ENCODE results near the gene ZC3H7B.
"Not testable (repeated sequence)": the region's sequence is repeated elsewhere in the genome, so short reads cannot be mapped to it uniquely, and the experiment has no call there.

ZC3H7B gene, protein sequence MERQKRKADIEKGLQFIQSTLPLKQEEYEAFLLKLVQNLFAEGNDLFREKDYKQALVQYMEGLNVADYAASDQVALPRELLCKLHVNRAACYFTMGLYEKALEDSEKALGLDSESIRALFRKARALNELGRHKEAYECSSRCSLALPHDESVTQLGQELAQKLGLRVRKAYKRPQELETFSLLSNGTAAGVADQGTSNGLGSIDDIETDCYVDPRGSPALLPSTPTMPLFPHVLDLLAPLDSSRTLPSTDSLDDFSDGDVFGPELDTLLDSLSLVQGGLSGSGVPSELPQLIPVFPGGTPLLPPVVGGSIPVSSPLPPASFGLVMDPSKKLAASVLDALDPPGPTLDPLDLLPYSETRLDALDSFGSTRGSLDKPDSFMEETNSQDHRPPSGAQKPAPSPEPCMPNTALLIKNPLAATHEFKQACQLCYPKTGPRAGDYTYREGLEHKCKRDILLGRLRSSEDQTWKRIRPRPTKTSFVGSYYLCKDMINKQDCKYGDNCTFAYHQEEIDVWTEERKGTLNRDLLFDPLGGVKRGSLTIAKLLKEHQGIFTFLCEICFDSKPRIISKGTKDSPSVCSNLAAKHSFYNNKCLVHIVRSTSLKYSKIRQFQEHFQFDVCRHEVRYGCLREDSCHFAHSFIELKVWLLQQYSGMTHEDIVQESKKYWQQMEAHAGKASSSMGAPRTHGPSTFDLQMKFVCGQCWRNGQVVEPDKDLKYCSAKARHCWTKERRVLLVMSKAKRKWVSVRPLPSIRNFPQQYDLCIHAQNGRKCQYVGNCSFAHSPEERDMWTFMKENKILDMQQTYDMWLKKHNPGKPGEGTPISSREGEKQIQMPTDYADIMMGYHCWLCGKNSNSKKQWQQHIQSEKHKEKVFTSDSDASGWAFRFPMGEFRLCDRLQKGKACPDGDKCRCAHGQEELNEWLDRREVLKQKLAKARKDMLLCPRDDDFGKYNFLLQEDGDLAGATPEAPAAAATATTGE

DNA sequence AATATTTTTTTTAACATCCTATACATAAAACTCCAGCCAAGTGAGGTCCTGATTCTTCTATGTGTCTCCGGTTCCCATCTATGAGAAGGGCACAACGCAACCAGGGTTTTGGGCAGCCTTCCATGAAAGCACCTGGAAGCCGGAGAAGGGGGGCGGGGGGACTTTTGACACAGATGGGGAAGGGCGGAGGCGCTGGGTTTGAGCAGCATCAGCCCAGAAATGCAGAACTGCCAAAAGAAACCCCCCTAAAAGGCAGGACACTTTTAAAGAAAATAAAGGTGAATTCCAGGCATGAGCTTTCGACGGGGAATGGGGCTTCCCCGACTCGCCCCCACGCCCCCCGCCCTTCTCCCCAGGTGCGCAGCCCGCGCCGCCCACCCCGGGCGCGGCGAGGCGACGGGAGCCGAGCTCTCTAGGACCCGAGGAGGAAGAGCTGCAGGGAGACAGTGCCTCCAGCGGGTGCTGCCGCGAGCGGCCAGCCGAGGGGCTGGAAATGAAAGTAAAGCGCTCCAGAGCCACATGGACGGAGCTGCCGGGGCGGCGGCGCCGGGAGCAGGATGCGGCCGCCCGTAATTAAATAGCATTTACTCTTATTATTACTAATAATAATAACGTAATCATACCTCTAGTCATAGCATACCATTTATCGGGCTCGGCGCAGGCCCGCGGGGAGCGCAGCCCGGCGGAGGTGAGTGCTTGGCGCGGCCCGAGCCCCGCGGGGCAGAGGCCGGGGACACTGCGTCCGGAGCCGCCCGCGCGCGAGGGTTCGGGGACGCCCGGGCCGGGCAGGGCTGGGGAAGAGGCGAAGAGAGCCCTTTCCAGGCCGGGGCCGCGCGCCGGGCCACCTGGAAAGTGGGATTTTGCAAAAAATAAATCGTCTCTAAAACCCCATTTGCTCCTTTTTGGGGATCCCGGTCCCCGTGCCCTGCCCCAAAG is at the start of gene ZC3H7B:
TSS of gene ZC3H7B (plus strand) at position 441 of the 936 bp plus-strand sequence. CDS start 19,136 bp downstream, outside the sequence.
- TF ChIP-seq, protein P1, sequence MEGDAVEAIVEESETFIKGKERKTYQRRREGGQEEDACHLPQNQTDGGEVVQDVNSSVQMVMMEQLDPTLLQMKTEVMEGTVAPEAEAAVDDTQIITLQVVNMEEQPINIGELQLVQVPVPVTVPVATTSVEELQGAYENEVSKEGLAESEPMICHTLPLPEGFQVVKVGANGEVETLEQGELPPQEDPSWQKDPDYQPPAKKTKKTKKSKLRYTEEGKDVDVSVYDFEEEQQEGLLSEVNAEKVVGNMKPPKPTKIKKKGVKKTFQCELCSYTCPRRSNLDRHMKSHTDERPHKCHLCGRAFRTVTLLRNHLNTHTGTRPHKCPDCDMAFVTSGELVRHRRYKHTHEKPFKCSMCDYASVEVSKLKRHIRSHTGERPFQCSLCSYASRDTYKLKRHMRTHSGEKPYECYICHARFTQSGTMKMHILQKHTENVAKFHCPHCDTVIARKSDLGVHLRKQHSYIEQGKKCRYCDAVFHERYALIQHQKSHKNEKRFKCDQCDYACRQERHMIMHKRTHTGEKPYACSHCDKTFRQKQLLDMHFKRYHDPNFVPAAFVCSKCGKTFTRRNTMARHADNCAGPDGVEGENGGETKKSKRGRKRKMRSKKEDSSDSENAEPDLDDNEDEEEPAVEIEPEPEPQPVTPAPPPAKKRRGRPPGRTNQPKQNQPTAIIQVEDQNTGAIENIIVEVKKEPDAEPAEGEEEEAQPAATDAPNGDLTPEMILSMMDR (IDR thresholded peaks at IDR 0.05; ENCODE audit: extremely low read depth, insufficient read depth, missing control alignments) = peak; percentile 63
- DNase-seq (ENCODE audit: low spot score) = peak; percentile 98
- in situ Hi-C loops (cut with MboI; ENCODE audit: low pct_unique_long_range_greater_than_20kb, low sequenced_read_pairs, unreplicated experiment) = no loop called here

DNA sequence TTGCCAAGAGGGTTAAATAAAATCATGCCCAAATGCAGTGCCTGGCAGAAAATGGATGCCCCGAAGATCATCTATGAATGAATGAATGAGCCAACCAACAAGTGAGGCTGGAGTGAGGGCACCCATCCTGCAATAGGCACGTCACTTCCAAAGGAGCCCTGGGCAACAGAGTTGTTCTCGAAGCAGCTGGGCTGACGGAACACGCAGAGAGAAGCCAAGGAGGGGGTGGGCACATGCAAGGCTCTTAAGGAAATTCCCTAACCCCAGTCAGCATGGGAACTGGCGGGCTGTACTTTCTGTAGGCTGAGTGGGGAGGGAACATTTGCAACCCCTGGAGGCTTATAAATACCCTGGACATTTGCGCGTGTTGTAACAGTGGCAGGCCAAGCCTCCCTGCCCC is 49.0 kb upstream of the ZC3H7B start:
- TF ChIP-seq, protein P1 (IDR thresholded peaks at IDR 0.05; ENCODE audit: extremely low read depth, insufficient read depth, missing control alignments) = no peak
- in situ Hi-C loops (cut with MboI; ENCODE audit: low pct_unique_long_range_greater_than_20kb, low sequenced_read_pairs, unreplicated experiment) = no loop called here
- DNase-seq (ENCODE audit: low spot score) = no peak

DNA sequence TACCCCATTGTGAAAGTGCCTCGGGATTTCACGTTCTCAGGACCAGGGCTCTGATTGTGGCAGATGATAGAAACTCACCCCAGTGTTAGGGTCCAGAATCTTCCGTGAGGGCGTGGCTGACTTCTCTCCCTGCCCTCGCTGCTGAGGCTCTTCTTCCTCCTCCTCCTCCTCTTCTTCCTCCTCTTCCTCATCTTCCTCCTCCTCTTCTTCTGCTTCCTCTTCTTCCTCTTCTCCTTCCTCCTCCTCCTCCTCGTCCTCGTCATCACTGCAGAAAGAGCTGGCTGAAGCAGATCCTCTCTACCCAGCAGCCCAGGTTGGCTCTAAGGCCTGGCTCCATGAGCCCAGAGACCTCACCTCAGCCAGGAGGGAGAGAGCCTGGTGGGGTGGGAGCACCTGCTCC is 47.1 kb upstream of the ZC3H7B start:
- DNase-seq (ENCODE audit: low spot score) = no peak
- TF ChIP-seq, protein P1 (IDR thresholded peaks at IDR 0.05; ENCODE audit: extremely low read depth, insufficient read depth, missing control alignments) = no peak
- in situ Hi-C loops (cut with MboI; ENCODE audit: low pct_unique_long_range_greater_than_20kb, low sequenced_read_pairs, unreplicated experiment) = no loop called here

DNA sequence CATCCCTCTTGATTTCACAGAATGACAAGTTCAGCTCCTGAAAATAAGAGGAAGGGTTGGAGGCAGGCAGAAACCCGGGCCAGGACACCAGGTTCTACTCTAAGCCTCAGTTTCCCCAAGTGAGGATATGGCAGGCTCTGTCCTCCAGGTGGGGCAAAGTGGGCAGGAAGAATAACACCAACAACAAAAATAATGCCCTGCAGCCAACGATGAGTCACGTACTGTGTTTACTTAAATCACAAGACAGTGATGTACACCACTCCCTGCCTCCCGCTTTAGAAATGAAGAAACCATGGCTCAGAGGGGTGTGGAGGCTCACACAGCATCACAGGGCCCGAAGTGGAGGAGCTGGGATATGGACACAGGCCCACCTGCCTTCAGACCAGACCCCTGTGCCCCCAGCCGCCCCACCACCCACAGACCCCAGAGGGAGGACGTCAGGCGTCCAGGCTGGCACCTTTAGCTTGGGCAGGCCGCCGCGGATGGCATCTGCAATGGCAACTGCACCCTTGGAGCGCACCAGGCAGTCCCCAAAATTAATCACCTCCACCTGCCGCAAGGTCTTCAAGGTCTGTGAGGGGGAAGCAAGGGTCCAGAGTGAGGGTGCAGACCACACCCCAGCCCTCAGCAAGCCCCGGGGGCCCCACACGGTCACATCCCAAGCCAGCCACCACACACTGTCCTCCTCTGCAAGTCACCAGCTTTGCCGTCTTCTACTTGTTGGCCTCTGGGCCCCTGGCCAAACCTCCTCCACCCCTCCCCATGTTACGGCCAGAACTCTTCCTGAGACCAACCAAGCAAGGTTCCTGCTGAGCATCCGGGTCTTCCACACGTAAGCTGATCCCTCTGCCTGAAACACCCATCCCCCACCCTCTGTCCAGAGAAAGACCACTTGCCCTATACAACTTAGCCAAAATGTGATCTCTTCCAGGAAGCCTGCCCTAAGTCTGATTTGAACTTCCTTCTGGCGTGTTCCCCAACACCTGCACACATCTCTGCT is 44.8 kb upstream of the ZC3H7B start:
- in situ Hi-C loops (cut with MboI; ENCODE audit: low pct_unique_long_range_greater_than_20kb, low sequenced_read_pairs, unreplicated experiment) = no loop called here
- TF ChIP-seq, protein P1 (IDR thresholded peaks at IDR 0.05; ENCODE audit: extremely low read depth, insufficient read depth, missing control alignments) = no peak
- DNase-seq (ENCODE audit: low spot score) = no peak

DNA sequence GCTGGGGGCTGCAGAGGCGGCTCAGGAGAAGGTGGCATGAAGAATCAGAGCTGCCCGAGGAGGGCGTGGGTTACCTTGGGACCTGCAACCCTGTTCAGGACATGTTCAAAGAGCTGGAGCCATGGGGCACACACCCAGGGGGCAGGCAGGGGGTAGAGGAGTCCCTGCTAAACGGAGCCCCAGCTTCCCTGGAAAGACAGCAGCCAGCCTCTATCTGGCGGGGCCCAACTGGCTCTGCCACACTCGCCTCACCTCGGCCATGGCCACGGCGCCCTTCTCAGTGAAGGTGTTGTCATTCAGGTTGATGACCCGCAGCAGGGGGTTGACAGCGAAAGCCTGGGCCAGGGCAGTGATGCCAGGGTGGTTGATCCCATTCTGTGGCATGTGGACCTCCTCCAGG is 43.6 kb upstream of the ZC3H7B start:
- TF ChIP-seq, protein P1 (IDR thresholded peaks at IDR 0.05; ENCODE audit: extremely low read depth, insufficient read depth, missing control alignments) = no peak
- in situ Hi-C loops (cut with MboI; ENCODE audit: low pct_unique_long_range_greater_than_20kb, low sequenced_read_pairs, unreplicated experiment) = no loop called here
- no peak for DNase-seq (ENCODE audit: low spot score)

DNA sequence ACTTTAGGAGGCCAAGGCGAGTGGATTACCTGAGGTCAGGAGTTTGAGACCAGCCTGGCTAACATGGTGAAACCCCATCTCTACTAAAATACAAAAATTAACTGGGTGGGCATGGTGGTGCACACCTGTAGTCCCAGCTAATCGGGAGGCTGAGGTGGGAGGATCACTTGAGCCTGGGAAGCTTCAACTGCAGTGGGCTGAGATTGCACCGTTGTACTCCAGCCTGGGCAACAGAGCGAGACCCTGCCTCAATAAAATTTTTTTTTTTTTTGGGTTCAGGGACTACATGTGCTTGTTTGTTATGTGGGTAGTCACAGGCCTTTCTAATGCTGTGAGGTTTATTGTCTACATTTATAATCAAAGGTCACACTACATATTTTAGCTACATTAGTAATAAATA is 41.6 kb upstream of the ZC3H7B start:
- in situ Hi-C loops (cut with MboI; ENCODE audit: low pct_unique_long_range_greater_than_20kb, low sequenced_read_pairs, unreplicated experiment); DNase-seq (ENCODE audit: low spot score): not testable (repeated sequence)

Data from GM13977 (cell line).